TTC549 (cell line): Measurements from ENCODE around the gene NMNAT2.

Experiments
- FAIRE-seq: peaks from 2 replicates; lab custom pipeline; 2012; peaks lifted over from hg19 to GRCh38; lab: Jason Lieb, UNC

NMNAT2 gene

GRCh38 chr1:183236158-183236725, 181.9 kb downstream of the NMNAT2 start:
- no peak for FAIRE-seq

- no peak for FAIRE-seq
These were observed 182.7 kb downstream of the NMNAT2 start for GRCh38 chr1:183235503-183235902.

- FAIRE-seq = no peak
These were observed 183.3 kb downstream of the NMNAT2 start for GRCh38 chr1:183234660-183235476.

- no peak for FAIRE-seq
These were observed 185.1 kb downstream of the NMNAT2 start for GRCh38 chr1:183233113-183233512.

DNA sequence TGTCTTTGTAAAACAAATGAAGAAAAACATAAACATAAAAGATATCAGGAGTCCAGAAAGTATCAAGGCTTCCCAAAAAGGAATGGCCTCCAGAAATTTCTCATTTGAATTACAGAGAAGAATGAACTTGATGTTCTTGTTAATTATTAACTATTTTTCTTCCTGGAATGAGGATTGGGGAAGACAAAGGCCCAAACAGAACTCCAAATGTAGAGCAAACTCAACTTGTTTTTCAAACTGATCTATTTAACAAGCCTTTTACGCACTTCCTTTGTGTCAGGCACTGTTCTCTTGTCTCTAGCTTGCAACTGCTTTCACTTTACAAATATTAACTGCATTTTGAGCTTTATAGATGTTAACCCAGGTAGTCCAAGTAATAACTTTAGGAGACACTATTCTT, 186.6 kb downstream of the NMNAT2 start:
- FAIRE-seq = no peak

GRCh38 chr1:183230413-183230812, 187.8 kb downstream of the NMNAT2 start:
- FAIRE-seq = no peak

DNA sequence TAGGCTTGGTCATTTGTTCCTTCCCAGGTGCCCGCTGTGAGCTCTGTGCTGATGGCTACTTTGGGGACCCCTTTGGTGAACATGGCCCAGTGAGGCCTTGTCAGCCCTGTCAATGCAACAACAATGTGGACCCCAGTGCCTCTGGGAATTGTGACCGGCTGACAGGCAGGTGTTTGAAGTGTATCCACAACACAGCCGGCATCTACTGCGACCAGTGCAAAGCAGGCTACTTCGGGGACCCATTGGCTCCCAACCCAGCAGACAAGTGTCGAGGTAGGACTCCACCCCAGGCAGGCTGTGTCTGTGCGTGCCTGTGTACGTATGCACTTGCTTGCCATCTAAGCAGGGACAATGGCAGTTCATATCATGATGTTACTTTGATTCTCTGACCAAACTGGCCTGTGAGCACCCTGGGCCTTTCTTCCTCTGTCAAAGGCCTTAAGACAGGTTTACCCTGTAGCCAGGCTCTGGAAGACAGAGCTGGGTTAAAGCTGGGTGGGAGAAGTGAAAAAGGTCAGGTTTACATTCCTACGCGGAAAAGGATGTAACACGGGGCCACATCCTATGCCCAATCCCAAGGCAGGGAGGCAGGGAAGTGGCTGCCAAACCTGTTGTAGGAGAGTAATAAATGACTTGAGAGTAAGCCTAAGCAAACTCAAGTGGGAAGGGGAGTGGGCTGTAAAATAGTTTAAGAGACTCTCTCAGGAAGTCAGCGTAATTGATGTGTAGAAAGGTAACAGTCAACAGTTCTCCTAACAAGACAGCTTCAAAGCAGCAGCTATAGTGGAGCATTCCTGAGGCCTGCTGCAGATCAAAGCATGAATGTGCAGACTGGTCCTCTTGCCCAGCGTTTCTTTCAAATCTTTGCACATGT, 189.6 kb downstream of the NMNAT2 start:
- FAIRE-seq = no peak

GRCh38 chr1:183227422-183228346, 190.5 kb downstream of the NMNAT2 start:
- FAIRE-seq = no peak

DNA sequence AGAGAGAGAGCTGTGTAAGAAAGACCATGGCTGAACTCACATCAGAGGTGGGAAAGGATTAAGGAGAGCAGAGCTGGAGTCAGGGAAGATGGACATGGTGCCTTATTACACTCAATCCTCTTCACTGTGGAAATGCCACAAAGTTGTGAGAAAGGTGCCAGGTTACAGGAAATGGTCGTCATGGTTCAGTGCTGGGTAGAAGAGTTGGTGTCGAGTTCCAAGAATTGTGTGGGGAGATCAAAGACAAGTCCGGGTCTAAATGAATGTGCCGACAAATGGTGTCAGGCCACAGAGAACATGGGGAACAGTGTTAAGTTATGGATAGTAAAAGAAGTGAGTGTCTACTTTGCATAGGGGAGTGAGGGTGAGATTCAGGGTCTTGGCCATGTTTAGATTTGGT, 191.2 kb downstream of the NMNAT2 start:
- no peak for FAIRE-seq

DNA sequence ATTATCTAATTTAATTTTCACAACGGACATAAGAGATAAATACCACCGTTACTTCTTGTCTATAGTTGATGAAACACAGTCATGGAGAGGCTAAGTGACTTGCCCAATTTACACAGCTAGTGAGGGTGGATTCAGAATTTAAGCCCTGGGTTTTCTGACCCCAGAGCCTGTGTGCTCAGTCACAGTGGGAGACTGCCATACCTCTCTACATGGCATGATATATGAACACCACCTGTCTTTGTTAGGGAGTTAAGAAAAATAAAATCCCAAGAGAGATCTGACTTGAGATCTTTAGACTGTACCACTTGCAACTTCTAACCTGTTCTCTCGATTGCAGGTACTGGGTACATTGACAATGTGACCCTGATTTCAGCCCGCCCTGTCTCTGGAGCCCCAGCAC, 191.8 kb downstream of the NMNAT2 start:
- FAIRE-seq = no peak

DNA sequence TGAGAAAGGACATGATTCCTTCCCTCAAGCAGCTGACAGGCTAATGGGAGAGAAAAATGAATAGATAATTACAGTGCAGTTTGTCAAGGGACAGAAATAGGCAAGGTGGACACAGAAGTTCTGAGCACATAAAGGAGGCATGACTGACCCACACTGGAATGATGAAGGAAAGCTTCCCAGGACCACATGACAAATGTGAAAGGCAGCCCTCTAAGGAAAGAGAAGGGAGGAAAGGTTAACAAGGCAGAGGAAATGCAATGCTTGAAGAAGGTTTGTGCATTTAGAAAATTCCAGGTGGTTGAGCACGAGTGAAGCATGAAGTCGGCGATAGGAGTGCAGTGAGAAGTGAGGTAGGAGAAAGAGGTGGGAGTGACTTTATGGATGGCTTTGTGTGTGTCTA, 194.7 kb downstream of the NMNAT2 start:
- FAIRE-seq = no peak

DNA sequence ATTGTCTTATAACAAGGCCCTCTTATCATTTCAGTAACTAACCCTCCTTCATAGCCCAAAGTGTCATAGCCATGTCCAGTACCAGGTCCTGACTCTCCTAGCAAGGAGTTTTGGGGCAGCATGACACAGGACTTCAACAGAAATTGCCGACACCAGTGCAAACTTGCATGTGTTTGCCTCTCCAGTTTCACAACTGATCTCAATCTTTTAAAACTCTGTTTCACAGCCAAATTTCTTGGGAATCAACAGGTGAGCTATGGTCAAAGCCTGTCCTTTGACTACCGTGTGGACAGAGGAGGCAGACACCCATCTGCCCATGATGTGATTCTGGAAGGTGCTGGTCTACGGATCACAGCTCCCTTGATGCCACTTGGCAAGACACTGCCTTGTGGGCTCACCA, 195.3 kb downstream of the NMNAT2 start:
- FAIRE-seq = no peak

DNA sequence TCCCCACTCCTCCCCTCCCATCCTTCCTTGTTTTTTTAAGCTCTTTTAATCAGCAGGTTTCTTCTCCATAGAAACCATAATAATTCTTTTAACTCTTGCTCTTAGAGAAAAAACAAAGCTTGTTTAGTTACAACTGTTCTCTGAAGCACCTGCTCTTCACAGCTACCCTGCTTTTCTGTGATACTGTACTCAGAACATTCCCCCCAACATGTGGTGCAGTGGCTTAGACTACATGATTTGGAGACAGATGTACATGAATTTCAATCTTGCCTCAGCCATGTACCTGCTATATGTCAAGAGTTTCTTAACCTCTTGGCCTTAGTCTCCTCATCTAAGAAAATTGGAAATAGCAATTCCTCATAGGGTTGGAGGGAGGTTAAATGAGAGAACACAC, 198.6 kb downstream of the NMNAT2 start:
- FAIRE-seq = no peak

DNA sequence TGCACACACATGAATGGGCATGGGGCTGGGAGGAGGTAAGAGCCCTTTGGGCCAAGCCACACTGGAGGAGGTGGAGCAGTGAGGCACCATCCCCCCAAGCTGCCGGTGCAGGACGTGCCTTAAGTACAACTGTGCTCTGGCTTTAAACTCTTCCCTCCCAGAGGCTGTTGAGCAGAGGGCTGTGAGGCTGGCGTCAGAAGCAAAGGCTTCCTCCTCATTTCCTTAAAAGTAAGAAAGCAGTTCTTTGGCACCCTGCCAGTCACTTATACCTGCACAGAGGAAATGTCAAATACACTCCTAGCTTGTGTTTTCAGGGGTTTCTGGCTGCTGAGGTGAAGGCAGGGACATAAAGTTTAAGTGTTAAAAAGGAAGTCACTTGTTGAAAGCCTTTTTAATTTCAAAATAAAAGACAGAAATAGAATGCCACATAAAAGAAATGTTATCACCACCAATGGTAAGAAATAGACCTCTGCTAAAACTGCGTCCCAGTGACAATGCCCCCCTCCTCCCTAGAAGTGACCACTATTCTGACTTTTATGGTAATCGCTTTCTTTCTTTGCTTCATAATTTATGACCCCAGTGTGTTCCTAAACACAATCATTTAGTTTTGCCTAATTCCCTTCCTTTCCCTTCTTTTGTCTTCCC, 199.1 kb downstream of the NMNAT2 start:
- no peak for FAIRE-seq

- FAIRE-seq = no peak
These were observed 200.1 kb downstream of the NMNAT2 start for GRCh38 chr1:183218027-183218618.

DNA sequence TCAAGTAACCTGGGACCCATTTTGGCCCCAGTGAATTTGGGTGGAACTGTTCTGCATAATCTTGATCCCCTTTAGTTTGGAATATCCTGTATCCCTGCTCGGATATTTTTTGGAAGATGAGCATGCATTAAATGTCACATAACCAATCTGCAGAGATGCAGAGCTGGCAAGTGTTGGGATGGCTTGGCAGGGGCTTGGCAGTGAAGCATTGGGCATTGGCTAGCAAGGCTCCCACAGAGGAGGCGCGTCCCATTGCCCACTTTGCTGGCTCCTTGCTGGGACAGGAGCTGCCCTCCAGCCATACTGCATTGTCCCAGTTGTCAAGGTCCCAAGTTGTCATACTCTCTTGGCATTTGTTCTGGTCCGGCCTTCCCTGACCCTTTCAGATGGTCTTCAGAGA, 202.2 kb downstream of the NMNAT2 start:
- no peak for FAIRE-seq

DNA sequence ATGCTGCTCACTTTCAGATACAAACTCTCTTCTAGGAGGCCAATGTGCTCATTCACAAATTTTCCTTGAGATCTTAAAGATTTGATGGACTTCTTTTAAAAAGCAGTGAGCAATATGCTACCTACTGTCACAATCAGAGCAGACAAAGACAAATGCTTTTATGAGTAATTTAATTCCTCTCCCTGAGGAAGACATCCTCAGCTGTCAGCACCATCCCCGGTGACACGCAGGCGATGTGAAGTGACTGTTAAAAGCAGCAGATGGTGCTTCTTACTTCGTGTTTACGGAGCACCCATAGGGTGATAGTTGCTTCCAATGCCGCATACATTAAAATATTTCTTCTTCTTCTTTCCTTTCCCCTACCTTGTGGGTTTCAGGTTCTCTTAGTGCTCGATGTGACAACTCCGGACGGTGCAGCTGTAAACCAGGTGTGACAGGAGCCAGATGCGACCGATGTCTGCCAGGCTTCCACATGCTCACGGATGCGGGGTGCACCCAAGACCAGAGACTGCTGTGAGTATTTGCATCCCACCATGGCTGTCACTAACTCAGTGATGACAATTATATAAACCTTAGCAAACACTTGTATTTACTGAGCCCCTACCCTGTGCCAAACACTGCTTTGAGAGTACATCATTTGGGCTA, 203.0 kb downstream of the NMNAT2 start:
- no peak for FAIRE-seq

GRCh38 chr1:183214021-183214970, 203.9 kb downstream of the NMNAT2 start:
- FAIRE-seq = no peak

- FAIRE-seq = no peak
These were observed 205.3 kb downstream of the NMNAT2 start for GRCh38 chr1:183212870-183213269.
